HEK293 (cell line): ENCODE measurements around the gene RTN4.

Source experiments
- BCL11B ChIP-seq: fragments of 450-650 bp; formaldehyde crosslinking; IDR thresholded peaks from 2 replicates; pipeline ENCODE4 v1.5.1; 2016; ENCODE audit warnings: low read depth, missing biosample characterization, missing genetic modification characterization
- ELK4 ChIP-seq: IDR thresholded peaks from 2 replicates; pipeline ENCODE4 v1.6.1; 2011; ENCODE audit warnings: mild to moderate bottlenecking, low read depth, low read length, borderline replicate concordance
- GFI1B ChIP-seq: fragments of 450-650 bp; formaldehyde crosslinking; IDR thresholded peaks from 2 replicates; pipeline ENCODE4 v1.5.1; 2016; ENCODE audit warnings: missing biosample characterization, missing genetic modification characterization
- GLI4 ChIP-seq: fragments of 450-650 bp; formaldehyde crosslinking; IDR thresholded peaks from 2 replicates; pipeline ENCODE4 v1.5.1; 2016; ENCODE audit warnings: missing biosample characterization, missing genetic modification characterization
- GLIS2 ChIP-seq: fragments of 450-650 bp; formaldehyde crosslinking; IDR thresholded peaks from 2 replicates; pipeline ENCODE4 v1.5.1; 2016; ENCODE audit warnings: missing biosample characterization, missing genetic modification characterization
- KLF7 ChIP-seq: fragments of 450-650 bp; formaldehyde crosslinking; IDR thresholded peaks from 2 replicates; pipeline ENCODE4 v1.5.1; 2016; ENCODE audit warnings: missing biosample characterization, missing genetic modification characterization, borderline replicate concordance
- MYNN ChIP-seq: fragments of 450-650 bp; formaldehyde crosslinking; IDR thresholded peaks from 2 replicates; pipeline ENCODE4 v1.5.1; 2016; ENCODE audit warnings: missing biosample characterization, missing genetic modification characterization, borderline replicate concordance
- OSR2 ChIP-seq: fragments of 450-650 bp; formaldehyde crosslinking; IDR thresholded peaks from 2 replicates; pipeline ENCODE4 v1.5.1; 2016; ENCODE audit warnings: missing biosample characterization, missing genetic modification characterization
- PRDM10 ChIP-seq: fragments of 450-650 bp; formaldehyde crosslinking; IDR thresholded peaks from 2 replicates; pipeline ENCODE4 v1.5.1; 2016; ENCODE audit warnings: missing biosample characterization, missing genetic modification characterization
- ZBTB7A ChIP-seq: fragments of 450-650 bp; formaldehyde crosslinking; IDR thresholded peaks from 2 replicates; pipeline ENCODE4 v1.5.1; 2016; ENCODE audit warnings: low read depth, missing biosample characterization, missing genetic modification characterization
- ZEB2 ChIP-seq: fragments of 450-650 bp; formaldehyde crosslinking; IDR thresholded peaks from 2 replicates; pipeline ENCODE4 v1.5.1; 2016; ENCODE audit warnings: missing biosample characterization, missing genetic modification characterization
- ZFP3 ChIP-seq: fragments of 450-650 bp; formaldehyde crosslinking; IDR thresholded peaks from 2 replicates; pipeline ENCODE4 v1.5.1; 2016; ENCODE audit warnings: low read depth, missing biosample characterization, missing genetic modification characterization
- ZNF146 ChIP-seq: fragments of 450-650 bp; formaldehyde crosslinking; IDR thresholded peaks from 2 replicates; pipeline ENCODE4 v1.5.1; 2016; ENCODE audit warnings: missing biosample characterization, missing genetic modification characterization
- ZNF157 ChIP-seq: fragments of 450-650 bp; formaldehyde crosslinking; IDR thresholded peaks from 2 replicates; pipeline ENCODE4 v1.5.1; 2016; ENCODE audit warnings: missing biosample characterization, missing genetic modification characterization
- ZNF223 ChIP-seq: fragments of 450-650 bp; formaldehyde crosslinking; IDR thresholded peaks from 2 replicates; pipeline ENCODE4 v1.5.1; 2016; ENCODE audit warnings: missing biosample characterization, missing genetic modification characterization
- ZNF274 ChIP-seq, 2 experiments: fragments of 200-500 bp in 1 of 2; fragments of 450-650 bp in 1 of 2; sonication (Bioruptor generic) in 1 of 2; formaldehyde crosslinking in 1 of 2; IDR thresholded peaks; 2 replicates each; pipeline versions ENCODE4 v1.5.1 to v1.6.1; 2014 to 2016; ENCODE audit warnings: borderline replicate concordance in 1 of 2, inconsistent platforms in 1 of 2, low read length in 1 of 2, missing biosample characterization in 1 of 2, missing genetic modification characterization in 1 of 2
- ZNF324 ChIP-seq: fragments of 450-650 bp; formaldehyde crosslinking; IDR thresholded peaks from 2 replicates; pipeline ENCODE4 v1.5.1; 2016; ENCODE audit warnings: missing biosample characterization, missing genetic modification characterization
- ZNF366 ChIP-seq: fragments of 450-650 bp; formaldehyde crosslinking; conservative IDR thresholded peaks from 2 replicates; pipeline ENCODE4 v1.5.1; 2016; ENCODE audit warnings: missing biosample characterization, missing genetic modification characterization
- ZNF513 ChIP-seq: fragments of 450-650 bp; IDR thresholded peaks from 2 replicates; pipeline ENCODE4 v1.5.1; 2018; ENCODE audit warnings: missing biosample characterization, missing genetic modification characterization
- ZNF549 ChIP-seq: fragments of 450-650 bp; IDR thresholded peaks from 2 replicates; pipeline ENCODE4 v1.5.1; 2018; ENCODE audit warnings: missing biosample characterization, missing genetic modification characterization, mild to moderate bottlenecking, inconsistent platforms, moderate library complexity
- ZNF677 ChIP-seq: fragments of 450-650 bp; IDR thresholded peaks from 2 replicates; pipeline ENCODE4 v1.5.0; 2018; ENCODE audit warnings: missing biosample characterization, mild to moderate bottlenecking, missing genetic modification characterization, moderate library complexity
- ZNF704 ChIP-seq: fragments of 450-650 bp; formaldehyde crosslinking; IDR thresholded peaks from 2 replicates; pipeline ENCODE4 v1.5.1; 2016; ENCODE audit warnings: missing biosample characterization, missing genetic modification characterization
- TF ChIP-seq, protein P1 (sequence below): fragments of 450-650 bp; formaldehyde crosslinking; IDR thresholded peaks from 2 replicates; pipeline ENCODE4 v1.5.1; 2016; ENCODE audit warnings: missing biosample characterization, missing genetic modification characterization
- TF ChIP-seq, protein P2 (sequence below): fragments of 450-650 bp; formaldehyde crosslinking; IDR thresholded peaks from 2 replicates; pipeline ENCODE4 v1.5.1; 2016; ENCODE audit warnings: missing biosample characterization, missing genetic modification characterization
- TF ChIP-seq, protein P3 (sequence below): fragments of 450-650 bp; formaldehyde crosslinking; IDR thresholded peaks from 2 replicates; pipeline ENCODE4 v1.5.1; 2017; ENCODE audit warnings: missing biosample characterization, missing genetic modification characterization

Gene RTN4

GRCh38 chr2:55051026-55051866 is 995 bp upstream of the RTN4 start (continued):
- TF ChIP-seq ELK4 (no peak), ZNF513 (tag by site-specific recombination) (no peak), ZNF146 (tag by site-specific recombination) (no peak), ZEB2 (tag by site-specific recombination) (peak; percentile 15; the same call in 1 of the 2 replicates), OSR2 (no peak), PRDM10 (tag by site-specific recombination) (peak; percentile 78), ZNF274 (IDR thresholded peaks at IDR 0.05; ENCODE audit: low read length) (no peak), ZNF274 (tag by site-specific recombination; IDR thresholded peaks at IDR 0.05; ENCODE audit: borderline replicate concordance) (no peak), GFI1B (tag by site-specific recombination) (no peak), ZNF157 (no peak), ZNF704 (tag by site-specific recombination) (no peak), ZFP3 (tag by site-specific recombination) (no peak), GLIS2 (tag by site-specific recombination) (no peak), ZNF549 (tag by site-specific recombination) (no peak), ZNF366 (tag by site-specific recombination) (peak; percentile 88), GLI4 (no peak), BCL11B (tag by site-specific recombination) (no peak), ZNF324 (tag by site-specific recombination) (0 out of 2 replicates have a peak, but pooled peaks have one; percentile 26), MYNN (tag by site-specific recombination) (0 out of 2 replicates have a peak, but pooled peaks have one; percentile 21), KLF7 (tag by site-specific recombination) (no peak), ZNF677 (no peak), ZNF223 (tag by site-specific recombination) (no peak), ZBTB7A (tag by site-specific recombination) (no peak)
- TF ChIP-seq, protein P1, sequence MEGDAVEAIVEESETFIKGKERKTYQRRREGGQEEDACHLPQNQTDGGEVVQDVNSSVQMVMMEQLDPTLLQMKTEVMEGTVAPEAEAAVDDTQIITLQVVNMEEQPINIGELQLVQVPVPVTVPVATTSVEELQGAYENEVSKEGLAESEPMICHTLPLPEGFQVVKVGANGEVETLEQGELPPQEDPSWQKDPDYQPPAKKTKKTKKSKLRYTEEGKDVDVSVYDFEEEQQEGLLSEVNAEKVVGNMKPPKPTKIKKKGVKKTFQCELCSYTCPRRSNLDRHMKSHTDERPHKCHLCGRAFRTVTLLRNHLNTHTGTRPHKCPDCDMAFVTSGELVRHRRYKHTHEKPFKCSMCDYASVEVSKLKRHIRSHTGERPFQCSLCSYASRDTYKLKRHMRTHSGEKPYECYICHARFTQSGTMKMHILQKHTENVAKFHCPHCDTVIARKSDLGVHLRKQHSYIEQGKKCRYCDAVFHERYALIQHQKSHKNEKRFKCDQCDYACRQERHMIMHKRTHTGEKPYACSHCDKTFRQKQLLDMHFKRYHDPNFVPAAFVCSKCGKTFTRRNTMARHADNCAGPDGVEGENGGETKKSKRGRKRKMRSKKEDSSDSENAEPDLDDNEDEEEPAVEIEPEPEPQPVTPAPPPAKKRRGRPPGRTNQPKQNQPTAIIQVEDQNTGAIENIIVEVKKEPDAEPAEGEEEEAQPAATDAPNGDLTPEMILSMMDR (tag by site-specific recombination), result no peak
- TF ChIP-seq, protein P2, sequence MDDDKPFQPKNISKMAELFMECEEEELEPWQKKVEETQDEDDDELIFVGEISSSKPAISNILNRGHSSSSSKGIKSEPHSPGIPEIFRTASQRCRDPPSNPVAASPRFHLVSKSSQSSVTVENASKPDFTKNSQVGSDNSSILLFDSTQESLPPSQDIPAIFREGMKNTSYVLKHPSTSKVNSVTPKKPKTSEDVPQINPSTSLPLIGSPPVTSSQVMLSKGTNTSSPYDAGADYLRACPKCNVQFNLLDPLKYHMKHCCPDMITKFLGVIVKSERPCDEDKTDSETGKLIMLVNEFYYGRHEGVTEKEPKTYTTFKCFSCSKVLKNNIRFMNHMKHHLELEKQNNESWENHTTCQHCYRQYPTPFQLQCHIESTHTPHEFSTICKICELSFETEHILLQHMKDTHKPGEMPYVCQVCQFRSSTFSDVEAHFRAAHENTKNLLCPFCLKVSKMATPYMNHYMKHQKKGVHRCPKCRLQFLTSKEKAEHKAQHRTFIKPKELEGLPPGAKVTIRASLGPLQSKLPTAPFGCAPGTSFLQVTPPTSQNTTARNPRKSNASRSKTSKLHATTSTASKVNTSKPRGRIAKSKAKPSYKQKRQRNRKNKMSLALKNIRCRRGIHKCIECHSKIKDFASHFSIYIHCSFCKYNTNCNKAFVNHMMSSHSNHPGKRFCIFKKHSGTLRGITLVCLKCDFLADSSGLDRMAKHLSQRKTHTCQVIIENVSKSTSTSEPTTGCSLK (tag by site-specific recombination), result no peak
- TF ChIP-seq, protein P3, sequence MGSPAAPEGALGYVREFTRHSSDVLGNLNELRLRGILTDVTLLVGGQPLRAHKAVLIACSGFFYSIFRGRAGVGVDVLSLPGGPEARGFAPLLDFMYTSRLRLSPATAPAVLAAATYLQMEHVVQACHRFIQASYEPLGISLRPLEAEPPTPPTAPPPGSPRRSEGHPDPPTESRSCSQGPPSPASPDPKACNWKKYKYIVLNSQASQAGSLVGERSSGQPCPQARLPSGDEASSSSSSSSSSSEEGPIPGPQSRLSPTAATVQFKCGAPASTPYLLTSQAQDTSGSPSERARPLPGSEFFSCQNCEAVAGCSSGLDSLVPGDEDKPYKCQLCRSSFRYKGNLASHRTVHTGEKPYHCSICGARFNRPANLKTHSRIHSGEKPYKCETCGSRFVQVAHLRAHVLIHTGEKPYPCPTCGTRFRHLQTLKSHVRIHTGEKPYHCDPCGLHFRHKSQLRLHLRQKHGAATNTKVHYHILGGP (tag by site-specific recombination), result no peak
